Measurements from ENCODE around the gene KMT5C.

Gene KMT5C

GRCh38 chr19:55372316-55373081, 32.8 kb downstream of the KMT5C start (continued):
- TF ChIP-seq ZNF354C (tag by site-specific recombination; IDR thresholded peaks at IDR 0.05; ENCODE audit: borderline replicate concordance, low read depth) (no peak), PRDM1 (tag by site-specific recombination; IDR thresholded peaks at IDR 0.05) (no peak), ZSCAN30 (tag by site-specific recombination; IDR thresholded peaks at IDR 0.05) (no peak), WT1 (tag by site-specific recombination; IDR thresholded peaks at IDR 0.05) (no peak), KLF8 (tag by site-specific recombination; IDR thresholded peaks at IDR 0.05) (no peak), ZNF37A (tag by site-specific recombination; IDR thresholded peaks at IDR 0.05) (no peak), ZNF211 (tag by site-specific recombination; IDR thresholded peaks at IDR 0.05; ENCODE audit: low read depth) (no peak), BCL6B (tag by site-specific recombination; IDR thresholded peaks at IDR 0.05) (no peak), ZNF239 (tag by site-specific recombination; IDR thresholded peaks at IDR 0.05) (no peak), ZNF514 (tag by site-specific recombination; IDR thresholded peaks at IDR 0.05) (no peak), ZNF596 (tag by site-specific recombination; IDR thresholded peaks at IDR 0.05) (no peak), ZNF302 (tag by site-specific recombination; IDR thresholded peaks at IDR 0.05; ENCODE audit: low read depth) (no peak), ZIC2 (tag by site-specific recombination; IDR thresholded peaks at IDR 0.05) (peak; percentile 94), ZNF221 (tag by site-specific recombination; IDR thresholded peaks at IDR 0.05; ENCODE audit: borderline replicate concordance) (no peak), GLI4 (tag by site-specific recombination; IDR thresholded peaks at IDR 0.05) (no peak), KLF17 (tag by site-specific recombination; IDR thresholded peaks at IDR 0.05) (0 out of 2 replicates have a peak, but pooled peaks have one; percentile 34), ZNF175 (tag by site-specific recombination; IDR thresholded peaks at IDR 0.05) (no peak), ZNF776 (tag by site-specific recombination; IDR thresholded peaks at IDR 0.05; ENCODE audit: borderline replicate concordance) (no peak), ZNF16 (tag by site-specific recombination; IDR thresholded peaks at IDR 0.05; ENCODE audit: low read depth) (no peak), ZNF501 (tag by site-specific recombination; IDR thresholded peaks at IDR 0.05) (no peak), YY1 (tag by site-specific recombination; IDR thresholded peaks at IDR 0.05) (no peak)
- TF ChIP-seq, protein P1, sequence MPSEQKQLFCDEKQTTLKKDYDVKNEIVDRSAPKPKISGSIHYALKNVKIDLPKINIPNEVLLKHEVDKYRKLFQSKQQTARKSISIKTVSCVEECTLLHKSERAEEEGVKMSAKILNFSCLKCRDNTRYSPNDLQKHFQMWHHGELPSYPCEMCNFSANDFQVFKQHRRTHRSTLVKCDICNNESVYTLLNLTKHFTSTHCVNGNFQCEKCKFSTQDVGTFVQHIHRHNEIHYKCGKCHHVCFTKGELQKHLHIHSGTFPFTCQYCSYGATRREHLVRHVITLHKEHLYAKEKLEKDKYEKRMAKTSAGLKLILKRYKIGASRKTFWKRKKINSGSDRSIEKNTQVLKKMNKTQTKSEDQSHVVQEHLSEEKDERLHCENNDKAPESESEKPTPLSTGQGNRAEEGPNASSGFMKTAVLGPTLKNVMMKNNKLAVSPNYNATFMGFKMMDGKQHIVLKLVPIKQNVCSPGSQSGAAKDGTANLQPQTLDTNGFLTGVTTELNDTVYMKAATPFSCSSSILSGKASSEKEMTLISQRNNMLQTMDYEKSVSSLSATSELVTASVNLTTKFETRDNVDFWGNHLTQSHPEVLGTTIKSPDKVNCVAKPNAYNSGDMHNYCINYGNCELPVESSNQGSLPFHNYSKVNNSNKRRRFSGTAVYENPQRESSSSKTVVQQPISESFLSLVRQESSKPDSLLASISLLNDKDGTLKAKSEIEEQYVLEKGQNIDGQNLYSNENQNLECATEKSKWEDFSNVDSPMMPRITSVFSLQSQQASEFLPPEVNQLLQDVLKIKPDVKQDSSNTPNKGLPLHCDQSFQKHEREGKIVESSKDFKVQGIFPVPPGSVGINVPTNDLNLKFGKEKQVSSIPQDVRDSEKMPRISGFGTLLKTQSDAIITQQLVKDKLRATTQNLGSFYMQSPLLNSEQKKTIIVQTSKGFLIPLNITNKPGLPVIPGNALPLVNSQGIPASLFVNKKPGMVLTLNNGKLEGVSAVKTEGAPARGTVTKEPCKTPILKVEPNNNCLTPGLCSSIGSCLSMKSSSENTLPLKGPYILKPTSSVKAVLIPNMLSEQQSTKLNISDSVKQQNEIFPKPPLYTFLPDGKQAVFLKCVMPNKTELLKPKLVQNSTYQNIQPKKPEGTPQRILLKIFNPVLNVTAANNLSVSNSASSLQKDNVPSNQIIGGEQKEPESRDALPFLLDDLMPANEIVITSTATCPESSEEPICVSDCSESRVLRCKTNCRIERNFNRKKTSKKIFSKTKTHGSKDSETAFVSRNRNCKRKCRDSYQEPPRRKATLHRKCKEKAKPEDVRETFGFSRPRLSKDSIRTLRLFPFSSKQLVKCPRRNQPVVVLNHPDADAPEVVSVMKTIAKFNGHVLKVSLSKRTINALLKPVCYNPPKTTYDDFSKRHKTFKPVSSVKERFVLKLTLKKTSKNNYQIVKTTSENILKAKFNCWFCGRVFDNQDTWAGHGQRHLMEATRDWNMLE (tag by site-specific recombination; conservative IDR thresholded peaks at IDR 0.05; ENCODE audit: low read depth), result no peak
- TF ChIP-seq, protein P2, sequence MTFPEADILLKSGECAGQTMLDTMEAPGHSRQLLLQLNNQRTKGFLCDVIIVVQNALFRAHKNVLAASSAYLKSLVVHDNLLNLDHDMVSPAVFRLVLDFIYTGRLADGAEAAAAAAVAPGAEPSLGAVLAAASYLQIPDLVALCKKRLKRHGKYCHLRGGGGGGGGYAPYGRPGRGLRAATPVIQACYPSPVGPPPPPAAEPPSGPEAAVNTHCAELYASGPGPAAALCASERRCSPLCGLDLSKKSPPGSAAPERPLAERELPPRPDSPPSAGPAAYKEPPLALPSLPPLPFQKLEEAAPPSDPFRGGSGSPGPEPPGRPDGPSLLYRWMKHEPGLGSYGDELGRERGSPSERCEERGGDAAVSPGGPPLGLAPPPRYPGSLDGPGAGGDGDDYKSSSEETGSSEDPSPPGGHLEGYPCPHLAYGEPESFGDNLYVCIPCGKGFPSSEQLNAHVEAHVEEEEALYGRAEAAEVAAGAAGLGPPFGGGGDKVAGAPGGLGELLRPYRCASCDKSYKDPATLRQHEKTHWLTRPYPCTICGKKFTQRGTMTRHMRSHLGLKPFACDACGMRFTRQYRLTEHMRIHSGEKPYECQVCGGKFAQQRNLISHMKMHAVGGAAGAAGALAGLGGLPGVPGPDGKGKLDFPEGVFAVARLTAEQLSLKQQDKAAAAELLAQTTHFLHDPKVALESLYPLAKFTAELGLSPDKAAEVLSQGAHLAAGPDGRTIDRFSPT (tag by site-specific recombination; IDR thresholded peaks at IDR 0.05), result peak; percentile 59; the same call in 1 of the 2 replicates
- TF ChIP-seq, protein P3, sequence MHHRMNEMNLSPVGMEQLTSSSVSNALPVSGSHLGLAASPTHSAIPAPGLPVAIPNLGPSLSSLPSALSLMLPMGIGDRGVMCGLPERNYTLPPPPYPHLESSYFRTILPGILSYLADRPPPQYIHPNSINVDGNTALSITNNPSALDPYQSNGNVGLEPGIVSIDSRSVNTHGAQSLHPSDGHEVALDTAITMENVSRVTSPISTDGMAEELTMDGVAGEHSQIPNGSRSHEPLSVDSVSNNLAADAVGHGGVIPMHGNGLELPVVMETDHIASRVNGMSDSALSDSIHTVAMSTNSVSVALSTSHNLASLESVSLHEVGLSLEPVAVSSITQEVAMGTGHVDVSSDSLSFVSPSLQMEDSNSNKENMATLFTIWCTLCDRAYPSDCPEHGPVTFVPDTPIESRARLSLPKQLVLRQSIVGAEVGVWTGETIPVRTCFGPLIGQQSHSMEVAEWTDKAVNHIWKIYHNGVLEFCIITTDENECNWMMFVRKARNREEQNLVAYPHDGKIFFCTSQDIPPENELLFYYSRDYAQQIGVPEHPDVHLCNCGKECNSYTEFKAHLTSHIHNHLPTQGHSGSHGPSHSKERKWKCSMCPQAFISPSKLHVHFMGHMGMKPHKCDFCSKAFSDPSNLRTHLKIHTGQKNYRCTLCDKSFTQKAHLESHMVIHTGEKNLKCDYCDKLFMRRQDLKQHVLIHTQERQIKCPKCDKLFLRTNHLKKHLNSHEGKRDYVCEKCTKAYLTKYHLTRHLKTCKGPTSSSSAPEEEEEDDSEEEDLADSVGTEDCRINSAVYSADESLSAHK (tag by site-specific recombination; IDR thresholded peaks at IDR 0.05), result no peak
- TF ChIP-seq, protein P4, sequence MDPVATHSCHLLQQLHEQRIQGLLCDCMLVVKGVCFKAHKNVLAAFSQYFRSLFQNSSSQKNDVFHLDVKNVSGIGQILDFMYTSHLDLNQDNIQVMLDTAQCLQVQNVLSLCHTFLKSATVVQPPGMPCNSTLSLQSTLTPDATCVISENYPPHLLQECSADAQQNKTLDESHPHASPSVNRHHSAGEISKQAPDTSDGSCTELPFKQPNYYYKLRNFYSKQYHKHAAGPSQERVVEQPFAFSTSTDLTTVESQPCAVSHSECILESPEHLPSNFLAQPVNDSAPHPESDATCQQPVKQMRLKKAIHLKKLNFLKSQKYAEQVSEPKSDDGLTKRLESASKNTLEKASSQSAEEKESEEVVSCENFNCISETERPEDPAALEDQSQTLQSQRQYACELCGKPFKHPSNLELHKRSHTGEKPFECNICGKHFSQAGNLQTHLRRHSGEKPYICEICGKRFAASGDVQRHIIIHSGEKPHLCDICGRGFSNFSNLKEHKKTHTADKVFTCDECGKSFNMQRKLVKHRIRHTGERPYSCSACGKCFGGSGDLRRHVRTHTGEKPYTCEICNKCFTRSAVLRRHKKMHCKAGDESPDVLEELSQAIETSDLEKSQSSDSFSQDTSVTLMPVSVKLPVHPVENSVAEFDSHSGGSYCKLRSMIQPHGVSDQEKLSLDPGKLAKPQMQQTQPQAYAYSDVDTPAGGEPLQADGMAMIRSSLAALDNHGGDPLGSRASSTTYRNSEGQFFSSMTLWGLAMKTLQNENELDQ (tag by site-specific recombination; IDR thresholded peaks at IDR 0.05; ENCODE audit: low read depth), result no peak
